Measurements from ENCODE around the gene CTBP2. TPM values are rescaled to one million over a fixed set of nuclear protein-coding genes. Genes with fewer than 3 reads are reported as not detected.
"Not testable (repeated sequence)": the region's sequence is repeated elsewhere in the genome, so short reads cannot be mapped to it uniquely, and the experiment has no call there.

The CTBP2 gene
- total RNA-seq, 1 experiment from 2014 or later: 212 TPM

GRCh38 chr10:125186431-125187170, 26.2 kb upstream of the CTBP2 start:
- no peak overlapping the region for H3K27ac ChIP-seq (ENCODE audit: insufficient read length, low read depth, low read length)
- H2BK15ac ChIP-seq (ENCODE audit: low read depth, low read length): no peak overlapping the region
- no peaks in the 10 kb centered on the region for H3K27me3 ChIP-seq (ENCODE audit: insufficient read depth, low read length)
- TF ChIP-seq CTCF (conservative IDR thresholded peaks at IDR 0.05): no peak
- no peak overlapping the region for H3K4me2 ChIP-seq (ENCODE audit: insufficient read depth, insufficient read length, low read length)
- no peak overlapping the region for H4K91ac ChIP-seq (ENCODE audit: insufficient read length, low read depth, low read length)
- no peak overlapping the region for H2BK20ac ChIP-seq (ENCODE audit: low read depth, low read length, poor library complexity, severe bottlenecking)
- Mint-ChIP-seq H3K27me3 (ENCODE audit: low read depth) (peaks cover 57% of the 10 kb centered on the region), H3K4me1 (peaks cover 8 to 10% of the 10 kb centered on the region in 2 experiments; a peak in 3 of 4 replicates), H3K27ac (no peak overlapping the region), H3K9me3 (peaks cover 0 to 3% of the 10 kb centered on the region in 2 experiments; a peak in 3 of 5 replicates), H3K36me3 (ENCODE audit: insufficient read depth in 1 of 3, low read depth in 3 of 3) (no peaks in the 10 kb centered on the region), H3K4me3 (no peak overlapping the region)
- H2BK5ac ChIP-seq (ENCODE audit: insufficient read length, low read length): no peak overlapping the region
- no peak overlapping the region for H3K18ac ChIP-seq (ENCODE audit: insufficient read length, low read depth, low read length)
- no peak overlapping the region for H2BK12ac ChIP-seq (ENCODE audit: insufficient read length, low read depth, low read length)
- H2BK120ac ChIP-seq (ENCODE audit: low read depth, low read length, poor library complexity, severe bottlenecking): no peak overlapping the region
- H4K20me1 ChIP-seq (ENCODE audit: control insufficient read depth, insufficient read depth, insufficient read length): no peaks in the 10 kb centered on the region
- no peak overlapping the region for H3K23ac ChIP-seq (ENCODE audit: insufficient read length, low read depth, low read length)
- no peak overlapping the region for H3K4ac ChIP-seq (ENCODE audit: low read depth, low read length)
- no peak for DNase-seq
- no peak overlapping the region for H2AK5ac ChIP-seq (ENCODE audit: insufficient read length, low read length)
- H3K23me2 ChIP-seq (ENCODE audit: insufficient read length, low read depth, low read length, poor library complexity, severe bottlenecking): no peaks in the 10 kb centered on the region
- H4K8ac ChIP-seq (replicated peaks; ENCODE audit: insufficient read length, low read depth, low read length): no peak overlapping the region
- no peak overlapping the region for H3K56ac ChIP-seq (ENCODE audit: insufficient read length, low read depth, low read length)
- H3K14ac ChIP-seq (ENCODE audit: insufficient read depth, low read length): no peak overlapping the region
- no peaks in the 10 kb centered on the region for H3K9me3 ChIP-seq (ENCODE audit: control insufficient read depth, low read depth, low read length)
- H3T11ph ChIP-seq (ENCODE audit: low read length): no peak overlapping the region
- H3K9ac ChIP-seq (ENCODE audit: extremely low read depth, insufficient read length, low read length): no peak overlapping the region
- no peaks in the 10 kb centered on the region for H3K79me1 ChIP-seq (ENCODE audit: insufficient read depth, low read depth, low read length, poor library complexity, severe bottlenecking)
- no peaks in the 10 kb centered on the region for H3K4me1 ChIP-seq (ENCODE audit: insufficient read depth, low read length)
- no peak overlapping the region for H2AFZ ChIP-seq (ENCODE audit: low read length)
- no peak overlapping the region for H4K5ac ChIP-seq (ENCODE audit: insufficient read length, low read depth, low read length)
- WGBS (ENCODE audit: extremely low coverage, insufficient read length, low lambda C conversion rate): no CpG with 5 or more reads among the region's 18 CpGs
- H3K79me2 ChIP-seq (ENCODE audit: insufficient read depth, low read length): no peaks in the 10 kb centered on the region

- H3K14ac ChIP-seq (ENCODE audit: insufficient read depth, low read length); H2BK12ac ChIP-seq (ENCODE audit: insufficient read length, low read depth, low read length); DNase-seq; H3K4me2 ChIP-seq (ENCODE audit: insufficient read depth, insufficient read length, low read length); H2BK15ac ChIP-seq (ENCODE audit: low read depth, low read length); H2BK120ac ChIP-seq (ENCODE audit: low read depth, low read length, poor library complexity, severe bottlenecking); H3K27ac Mint-ChIP-seq; H4K20me1 ChIP-seq (ENCODE audit: control insufficient read depth, insufficient read depth, insufficient read length); H3K23me2 ChIP-seq (ENCODE audit: insufficient read length, low read depth, low read length, poor library complexity, severe bottlenecking); H3T11ph ChIP-seq (ENCODE audit: low read length); H3K18ac ChIP-seq (ENCODE audit: insufficient read length, low read depth, low read length); H3K79me2 ChIP-seq (ENCODE audit: insufficient read depth, low read length); H2BK20ac ChIP-seq (ENCODE audit: low read depth, low read length, poor library complexity, severe bottlenecking); H3K36me3 Mint-ChIP-seq (ENCODE audit: insufficient read depth in 1 of 3, low read depth in 3 of 3); H4K8ac ChIP-seq (replicated peaks; ENCODE audit: insufficient read length, low read depth, low read length); H2BK5ac ChIP-seq (ENCODE audit: insufficient read length, low read length); H4K5ac ChIP-seq (ENCODE audit: insufficient read length, low read depth, low read length); H3K56ac ChIP-seq (ENCODE audit: insufficient read length, low read depth, low read length); H3K23ac ChIP-seq (ENCODE audit: insufficient read length, low read depth, low read length); H4K91ac ChIP-seq (ENCODE audit: insufficient read length, low read depth, low read length); H3K9ac ChIP-seq (ENCODE audit: extremely low read depth, insufficient read length, low read length); H3K27ac ChIP-seq (ENCODE audit: insufficient read length, low read depth, low read length); H3K4me1 ChIP-seq (ENCODE audit: insufficient read depth, low read length); H3K9me3 Mint-ChIP-seq; H3K79me1 ChIP-seq (ENCODE audit: insufficient read depth, low read depth, low read length, poor library complexity, severe bottlenecking); H3K9me3 ChIP-seq (ENCODE audit: control insufficient read depth, low read depth, low read length); H2AFZ ChIP-seq (ENCODE audit: low read length); H3K4me3 Mint-ChIP-seq; H3K27me3 ChIP-seq (ENCODE audit: insufficient read depth, low read length); H2AK5ac ChIP-seq (ENCODE audit: insufficient read length, low read length); H3K4ac ChIP-seq (ENCODE audit: low read depth, low read length): not testable (repeated sequence)
- Mint-ChIP-seq H3K27me3 (ENCODE audit: low read depth) (peaks cover 33% of the 10 kb centered on the region), H3K4me1 (peaks cover 13 to 16% of the 10 kb centered on the region in 2 experiments)
- WGBS (ENCODE audit: extremely low coverage, insufficient read length, low lambda C conversion rate): no CpG with 5 or more reads among the region's 3 CpGs
These were observed 18.7 kb upstream of the CTBP2 start for GRCh38 chr10:125179107-125179506.
